ENCODE data around the gene CAMK2N1. TPM values are rescaled to one million over a fixed set of nuclear protein-coding genes. Genes with fewer than 3 reads are reported as not detected.

CAMK2N1 gene
- total and polyA plus RNA-seq, 2 of the 13 experiments (the other 11 are each of a cell fraction or from before 2014, with no cell fraction given), result 38.0 to 38.6 TPM

GRCh38 chr1:20486457-20487235 lies 636 bp upstream of the CAMK2N1 start (continued):
- TF ChIP-seq MTF2 (CRISPR knock-in tag; IDR thresholded peaks at IDR 0.05; ENCODE audit: borderline replicate concordance), result peak; percentile 58; the same call in 1 of the 2 replicates
- no peak for TF ChIP-seq CBX2 (IDR thresholded peaks at IDR 0.05; ENCODE audit: low read depth, low read length)
- no peak for TF ChIP-seq CBX2 (CRISPR knock-in tag; IDR thresholded peaks at IDR 0.05; ENCODE audit: low read depth)
- peak; percentile 72; the same call in 1 of the 2 replicates for TF ChIP-seq ZNF839 (CRISPR knock-in tag; IDR thresholded peaks at IDR 0.05; ENCODE audit: borderline replicate concordance)
- no peak for TF ChIP-seq XBP1 (CRISPR knock-in tag; IDR thresholded peaks at IDR 0.05)
- peak; percentile 55; the same call in 1 of the 2 replicates for TF ChIP-seq ESRRA (CRISPR knock-in tag; IDR thresholded peaks at IDR 0.05; ENCODE audit: low read depth)
- TF ChIP-seq SP5 (CRISPR knock-in tag; IDR thresholded peaks at IDR 0.05; ENCODE audit: borderline replicate concordance, low read depth), result peak; percentile 91
- peak; percentile 96 for TF ChIP-seq RBFOX2 (IDR thresholded peaks at IDR 0.05; ENCODE audit: low read depth, low read length)
- TF ChIP-seq ZNF746 (CRISPR knock-in tag; IDR thresholded peaks at IDR 0.05), result peak; percentile 97
- peak; percentile 61; the same call in 1 of the 2 replicates for TF ChIP-seq PPARG (CRISPR knock-in tag; conservative IDR thresholded peaks at IDR 0.05)
- TF ChIP-seq ATF5 (CRISPR knock-in tag; IDR thresholded peaks at IDR 0.05; ENCODE audit: low read depth), result no peak
- peak; percentile 32; the same call in 1 of the 2 replicates for TF ChIP-seq ZBTB7B (CRISPR knock-in tag; IDR thresholded peaks at IDR 0.05)
- TF ChIP-seq ISL2 (CRISPR knock-in tag; IDR thresholded peaks at IDR 0.05), result peak; percentile 87
- TF ChIP-seq MNT (IDR thresholded peaks at IDR 0.05), result no peak
- TF ChIP-seq MXD3 (CRISPR knock-in tag; IDR thresholded peaks at IDR 0.05), result peak; percentile 90
- no peak for TF ChIP-seq RARG (CRISPR knock-in tag; IDR thresholded peaks at IDR 0.05; ENCODE audit: low read depth)
- TF ChIP-seq REXO4 (CRISPR knock-in tag; IDR thresholded peaks at IDR 0.05; ENCODE audit: borderline replicate concordance), result no peak
- no peak for TF ChIP-seq ATF4 (CRISPR knock-in tag; IDR thresholded peaks at IDR 0.05)
- TF ChIP-seq NFE2L1 (CRISPR knock-in tag; IDR thresholded peaks at IDR 0.05; ENCODE audit: borderline replicate concordance), result no peak
- no peak for TF ChIP-seq FOXM1 (CRISPR knock-in tag; IDR thresholded peaks at IDR 0.05)
- peak; percentile 24; the same call in 1 of the 2 replicates for TF ChIP-seq ZNF414 (CRISPR knock-in tag; IDR thresholded peaks at IDR 0.05)
- TF ChIP-seq MED8 (CRISPR knock-in tag; IDR thresholded peaks at IDR 0.05; ENCODE audit: insufficient replicate concordance), result peak; percentile 49
- peak; percentile 40 for TF ChIP-seq FOXA3 (CRISPR knock-in tag; IDR thresholded peaks at IDR 0.05)
- 0 out of 2 replicates have a peak, but pooled peaks have one; percentile 27 for TF ChIP-seq ZNF550 (CRISPR knock-in tag; IDR thresholded peaks at IDR 0.05; ENCODE audit: borderline replicate concordance)
- peak; percentile 37; the same call in 1 of the 2 replicates for TF ChIP-seq ZNF354B (CRISPR knock-in tag; IDR thresholded peaks at IDR 0.05)
- TF ChIP-seq ZNF260 (CRISPR knock-in tag; IDR thresholded peaks at IDR 0.05; ENCODE audit: borderline replicate concordance, low read depth), result no peak
- TF ChIP-seq SIX4 (CRISPR knock-in tag; IDR thresholded peaks at IDR 0.05), result no peak
